ENCODE data around the gene RGMB.

Gene RGMB

DNA sequence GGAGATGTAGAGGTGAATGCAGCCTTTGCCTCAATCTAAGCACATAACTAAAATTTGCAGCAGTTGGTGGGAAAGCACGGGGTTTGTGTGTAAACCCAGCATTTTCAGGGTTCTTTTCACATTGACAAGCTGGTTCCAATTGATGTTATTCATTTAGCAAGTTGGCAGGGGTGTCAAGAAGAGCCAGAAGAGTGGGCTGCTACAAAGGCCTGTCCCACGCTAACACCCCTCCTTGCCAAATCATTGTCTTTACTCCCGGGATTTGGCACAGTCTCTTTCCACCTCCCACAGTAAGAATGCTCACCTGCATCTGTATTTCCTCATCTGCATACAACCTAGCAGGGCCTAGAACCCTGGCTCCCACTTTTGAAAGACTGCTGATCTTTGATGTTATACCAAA, 11.8 kb downstream of the RGMB start:
- no peak for DNase-seq (ENCODE audit: low spot score)

DNA sequence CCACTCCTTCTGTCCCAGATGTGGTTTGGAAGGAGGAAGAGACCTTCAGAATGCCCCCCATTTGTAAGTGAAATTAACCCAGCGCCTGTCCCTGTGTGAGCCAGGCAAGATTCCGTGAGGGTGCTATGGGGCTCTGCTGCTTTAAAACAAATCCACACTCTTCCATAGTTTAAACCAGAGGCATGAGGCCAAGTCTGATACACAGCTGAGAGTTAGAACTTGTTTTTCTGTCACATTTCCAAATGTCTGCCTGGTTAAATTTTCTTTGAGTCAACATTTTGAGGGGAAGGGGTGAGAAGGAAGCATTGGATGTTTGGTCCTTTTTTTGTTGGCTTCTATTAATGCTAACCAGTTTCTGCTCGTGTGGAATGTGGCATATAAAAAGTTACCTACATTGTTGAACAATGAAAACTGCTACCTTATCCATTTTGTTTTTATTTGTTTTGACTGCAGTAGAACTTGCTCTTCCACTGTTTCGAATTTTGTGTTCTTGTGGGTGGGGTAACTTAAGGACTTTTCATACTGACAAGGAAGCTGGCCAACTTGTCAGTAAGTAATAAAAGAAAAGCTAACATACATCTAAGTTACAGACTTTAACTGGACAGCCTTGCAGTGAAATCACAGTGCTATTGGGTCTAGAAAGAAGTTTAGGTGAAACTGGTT, 12.9 kb downstream of the RGMB start:
- no peak for DNase-seq (ENCODE audit: low spot score)

DNA sequence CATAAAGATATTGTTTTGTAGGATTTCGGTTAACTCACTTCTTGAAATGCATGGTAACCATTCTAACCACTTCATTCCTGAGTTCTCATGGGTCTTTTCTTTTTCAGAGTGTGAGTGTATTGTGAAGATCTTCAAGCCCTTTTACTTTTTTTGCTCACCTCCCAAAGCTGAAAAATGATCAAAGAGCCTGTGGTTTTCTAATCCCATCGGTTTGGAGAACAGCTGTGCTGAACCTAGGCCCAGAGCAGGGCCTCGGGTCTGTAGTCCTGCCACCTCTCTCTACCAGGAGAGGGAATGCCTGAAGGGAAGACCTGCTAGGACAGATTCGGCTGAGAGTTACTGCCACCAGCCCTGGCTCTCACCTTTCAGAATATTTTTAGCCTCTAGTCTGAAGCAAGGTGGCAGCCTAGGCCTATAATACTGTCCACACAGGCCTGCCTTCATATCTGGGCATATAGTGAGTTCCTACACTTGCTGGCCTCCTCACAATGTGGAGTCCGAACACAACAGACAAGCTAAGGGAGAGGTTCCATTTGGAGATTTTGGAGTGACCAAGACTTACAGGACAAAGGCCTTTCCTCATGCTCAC, 13.8 kb downstream of the RGMB start:
- DNase-seq (ENCODE audit: low spot score) = no peak

DNA sequence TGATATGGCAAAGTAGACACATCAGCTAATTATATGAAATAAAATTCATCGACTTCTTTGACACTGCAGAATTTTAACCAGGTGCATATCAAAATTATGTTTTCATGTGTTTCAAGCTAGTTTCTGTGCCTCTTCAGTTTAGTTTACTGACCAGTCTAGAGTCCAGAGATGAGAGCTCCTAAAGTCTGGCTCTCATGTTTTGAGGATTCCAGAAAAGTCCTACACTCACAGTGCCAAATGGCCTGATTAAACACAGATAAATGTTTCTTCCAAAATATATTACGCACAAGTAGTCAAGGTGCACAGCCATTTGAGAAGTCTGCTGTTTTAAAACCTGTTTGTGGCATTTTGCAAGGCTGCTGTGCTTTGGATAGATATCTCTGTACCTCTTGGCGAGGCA, 15.6 kb downstream of the RGMB start:
- DNase-seq (ENCODE audit: low spot score) = no peak

DNA sequence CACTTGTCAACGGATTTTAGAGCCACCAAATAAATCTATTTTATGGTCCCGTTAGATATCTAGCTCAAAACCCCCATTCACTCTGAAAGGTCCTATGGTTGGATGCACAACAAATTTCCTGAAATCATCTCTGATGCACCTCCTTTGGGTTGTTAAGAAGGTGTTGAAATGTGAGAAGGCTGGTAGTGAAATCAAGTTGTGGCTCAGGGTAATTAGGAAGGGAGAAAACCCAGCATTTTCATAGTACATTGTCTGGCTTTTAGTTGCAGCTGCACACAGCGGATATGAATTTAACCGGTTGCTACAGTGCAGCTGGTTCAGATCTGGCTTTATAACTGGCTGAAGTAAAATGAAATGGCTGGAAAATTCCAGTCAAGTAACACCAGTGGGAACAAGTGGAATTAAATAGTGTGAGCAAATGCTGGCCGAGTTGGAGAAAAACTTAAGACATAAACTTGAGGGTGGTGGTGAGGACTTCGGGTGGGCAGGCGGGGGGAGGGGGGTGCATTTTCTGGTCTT, 17.6 kb downstream of the RGMB start:
- DNase-seq (ENCODE audit: low spot score) = no peak

DNA sequence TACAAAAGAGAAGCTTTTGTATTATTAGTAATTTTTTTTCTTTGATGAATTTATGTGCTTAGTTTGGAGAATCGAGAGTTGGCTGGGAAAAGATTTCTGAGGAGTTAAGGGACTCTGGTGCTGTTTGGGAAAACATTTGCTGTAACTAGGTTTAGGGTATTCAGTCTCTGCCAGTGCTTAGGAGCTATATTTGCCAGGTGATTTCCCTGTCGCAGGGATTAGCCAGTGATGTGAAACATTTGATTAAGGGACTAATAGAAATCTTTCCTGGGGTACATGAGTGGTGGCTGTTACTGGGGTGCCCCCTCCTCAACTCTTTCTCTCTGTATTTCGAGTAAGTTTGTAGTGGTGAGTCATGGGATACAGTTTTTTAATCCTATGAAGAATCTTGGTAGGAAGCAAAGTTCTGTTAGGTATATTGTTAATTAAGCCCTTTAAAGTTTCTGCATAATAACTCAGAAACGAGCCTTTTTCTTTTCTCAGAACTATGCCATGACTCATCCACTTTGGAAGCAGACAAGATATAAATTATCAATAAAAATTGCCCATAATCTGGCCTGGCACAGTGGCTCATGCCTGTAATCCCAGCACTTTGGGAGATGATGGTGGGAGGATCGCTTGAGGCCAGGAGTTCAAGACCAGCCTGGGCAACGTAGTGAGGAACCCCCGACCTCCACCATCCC, 18.6 kb downstream of the RGMB start:
- DNase-seq (ENCODE audit: low spot score) = no peak

DNA sequence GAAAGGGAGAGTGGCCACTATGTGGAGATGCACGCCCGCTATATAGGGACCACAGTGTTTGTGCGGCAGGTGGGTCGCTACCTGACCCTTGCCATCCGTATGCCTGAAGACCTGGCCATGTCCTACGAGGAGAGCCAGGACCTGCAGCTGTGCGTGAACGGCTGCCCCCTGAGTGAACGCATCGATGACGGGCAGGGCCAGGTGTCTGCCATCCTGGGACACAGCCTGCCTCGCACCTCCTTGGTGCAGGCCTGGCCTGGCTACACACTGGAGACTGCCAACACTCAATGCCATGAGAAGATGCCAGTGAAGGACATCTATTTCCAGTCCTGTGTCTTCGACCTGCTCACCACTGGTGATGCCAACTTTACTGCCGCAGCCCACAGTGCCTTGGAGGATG, 19.8 kb downstream of the RGMB start:
- no peak for DNase-seq (ENCODE audit: low spot score)

DNA sequence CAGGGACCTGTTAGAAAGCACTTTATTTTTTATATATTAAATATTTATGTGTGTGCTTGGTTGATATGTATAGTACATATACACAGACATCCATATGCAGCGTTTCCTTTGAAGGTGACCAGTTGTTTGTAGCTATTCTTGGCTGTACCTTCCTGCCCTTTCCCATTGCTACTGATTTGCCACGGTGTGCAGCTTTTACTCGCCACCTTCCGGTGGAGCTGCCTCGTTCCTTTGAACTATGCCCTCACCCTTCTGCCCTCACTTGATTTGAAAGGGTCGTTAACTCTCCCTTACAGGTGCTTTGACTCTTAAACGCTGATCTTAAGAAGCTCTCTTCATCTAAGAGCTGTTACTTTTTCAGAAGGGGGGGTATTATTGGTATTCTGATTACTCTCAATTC, 20.5 kb downstream of the RGMB start:
- no peak for DNase-seq (ENCODE audit: low spot score)

DNA sequence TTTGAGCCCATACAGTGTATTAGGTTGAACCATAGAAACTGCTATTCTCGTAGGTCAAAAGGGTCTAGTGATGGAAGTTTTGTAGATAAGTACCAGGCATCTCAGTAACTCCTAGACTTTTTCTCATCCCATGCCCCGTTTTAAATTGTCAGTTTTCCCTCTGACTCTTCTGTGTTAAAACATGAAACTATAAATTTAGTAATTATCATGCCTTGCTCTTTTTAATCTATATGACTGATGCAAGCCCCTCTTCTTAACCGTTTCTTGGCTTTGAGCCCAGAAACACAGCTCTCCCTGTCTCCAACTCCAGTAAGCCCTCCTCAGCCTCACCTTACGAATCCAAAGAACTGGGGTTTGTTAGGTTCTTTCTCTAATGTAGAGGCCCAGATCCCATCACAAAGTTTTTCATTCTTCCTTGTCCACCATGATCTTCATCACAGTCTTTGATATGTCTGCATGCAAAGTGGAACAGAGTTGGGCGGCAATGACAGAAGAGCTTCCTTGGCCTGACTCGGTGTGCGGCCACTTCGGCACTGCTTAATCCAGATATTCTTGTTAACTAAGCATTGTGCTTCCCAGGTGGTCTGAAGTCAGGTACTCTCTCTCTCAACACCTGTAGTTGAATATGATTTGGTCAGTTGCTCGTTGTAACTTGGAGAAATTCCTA, 21.1 kb downstream of the RGMB start:
- DNase-seq (ENCODE audit: low spot score) = no peak

DNA sequence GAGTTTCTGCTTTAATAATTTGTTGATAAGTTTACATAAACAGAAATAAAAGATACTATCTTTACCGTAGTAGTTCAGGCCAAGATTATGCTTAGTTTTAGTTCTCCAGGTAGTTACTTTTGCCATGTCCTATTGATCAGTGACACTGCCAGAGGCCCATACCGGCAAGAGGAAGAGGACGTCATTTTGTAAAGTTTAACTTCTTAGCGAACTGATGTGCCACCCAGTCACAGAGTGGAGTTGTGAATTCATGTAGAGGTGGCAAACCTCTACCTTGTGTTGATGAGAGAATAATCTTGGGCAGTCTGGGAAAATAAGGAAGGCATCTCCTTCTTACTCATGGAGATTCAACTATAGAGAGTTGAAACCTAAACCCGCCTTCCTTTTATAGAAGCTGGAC, 21.8 kb downstream of the RGMB start:
- no peak for DNase-seq (ENCODE audit: low spot score)

DNA sequence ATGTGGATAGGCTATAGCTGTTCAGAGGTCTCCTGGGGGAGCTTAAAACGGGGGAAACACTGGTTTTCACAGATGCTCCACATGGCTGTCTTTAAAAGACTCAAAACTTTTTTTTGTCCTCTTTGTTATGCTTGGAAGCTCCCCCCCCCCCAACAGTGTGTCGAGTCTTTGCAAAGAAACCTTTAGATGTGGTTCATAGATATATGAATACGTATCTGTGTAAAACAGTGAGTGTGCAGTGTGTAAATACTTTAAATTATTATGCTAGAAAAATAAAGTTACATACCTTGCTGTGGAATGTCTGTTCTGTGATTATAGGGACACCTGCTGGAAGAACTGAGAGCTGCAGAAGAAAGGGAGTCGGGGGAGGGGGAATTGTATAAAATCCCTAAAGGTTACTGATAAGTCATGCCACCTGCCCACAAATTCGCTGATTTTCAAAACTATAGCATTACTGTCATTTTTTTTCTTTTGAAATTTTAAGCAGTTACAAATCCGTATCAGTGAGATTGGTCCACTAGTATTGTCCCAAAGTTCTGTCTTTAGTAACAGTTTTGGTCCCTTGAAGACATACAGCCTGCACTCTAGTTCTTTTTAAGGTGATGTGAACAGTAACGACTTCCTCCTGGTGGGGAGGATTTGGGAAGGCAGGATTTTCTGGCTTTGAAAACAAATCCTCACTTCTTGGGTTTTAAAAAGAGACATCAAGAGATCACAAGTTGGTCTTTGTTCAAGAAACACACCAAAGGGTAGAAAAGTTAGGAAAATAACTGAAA, 22.9 kb downstream of the RGMB start:
- no peak for DNase-seq (ENCODE audit: low spot score)

DNA sequence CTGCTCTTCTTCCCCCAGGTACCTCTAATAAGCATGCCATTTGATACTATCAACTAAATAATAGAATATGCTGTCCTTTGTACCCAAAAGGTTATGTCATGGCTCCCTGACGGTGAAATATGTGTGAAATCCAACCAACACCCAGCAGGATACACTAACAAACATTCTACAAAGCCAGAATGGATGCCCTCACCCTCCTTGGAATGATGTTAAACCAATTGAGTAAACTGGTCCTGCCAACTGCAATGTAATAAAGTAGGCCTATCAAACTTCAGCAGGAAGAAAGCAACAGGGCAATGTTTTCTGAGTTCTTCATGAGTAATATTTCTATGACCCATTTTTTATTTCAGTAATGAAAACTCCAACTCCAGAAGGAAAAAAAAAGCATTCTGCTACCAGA, 24.9 kb downstream of the RGMB start:
- no peak for DNase-seq (ENCODE audit: low spot score)

DNA sequence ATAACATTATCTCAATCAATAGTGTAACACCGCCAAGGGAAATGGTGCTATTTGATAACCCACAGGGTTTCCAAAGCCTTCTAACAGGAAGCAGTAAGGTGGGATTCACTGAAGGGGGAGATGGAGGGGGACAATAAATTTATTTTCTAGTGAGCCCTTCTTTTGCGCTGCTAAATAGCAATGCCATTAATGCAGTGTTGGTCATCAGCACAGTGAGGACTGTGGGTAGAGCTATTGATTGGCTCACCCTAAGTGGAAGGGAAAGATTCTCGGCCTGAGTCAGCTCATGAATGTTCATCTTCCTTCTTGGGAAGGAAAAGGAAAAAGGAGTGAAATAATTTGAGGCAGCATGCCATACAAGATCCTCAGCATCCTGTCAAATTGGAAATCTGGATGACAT, 25.4 kb downstream of the RGMB start:
- no peak for DNase-seq (ENCODE audit: low spot score)

DNA sequence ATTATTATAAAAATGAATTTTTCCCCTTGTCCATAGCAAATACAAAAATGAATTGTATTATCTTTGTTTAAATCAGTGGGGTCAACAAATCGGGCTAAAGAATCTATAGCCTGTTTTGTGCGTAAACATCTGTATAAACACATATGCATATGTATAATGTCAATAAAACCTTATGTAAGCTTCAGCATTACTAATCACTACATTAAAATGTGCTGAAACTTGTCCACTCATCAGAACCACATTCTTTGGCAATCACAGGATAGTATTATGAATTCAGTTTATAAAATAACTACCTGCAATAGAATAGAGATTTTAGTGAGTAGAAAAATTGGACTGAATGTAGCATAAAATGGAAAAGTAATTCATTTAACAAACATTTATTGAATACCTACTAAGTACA, 30.6 kb downstream of the RGMB start:
- DNase-seq (ENCODE audit: low spot score) = no peak

DNA sequence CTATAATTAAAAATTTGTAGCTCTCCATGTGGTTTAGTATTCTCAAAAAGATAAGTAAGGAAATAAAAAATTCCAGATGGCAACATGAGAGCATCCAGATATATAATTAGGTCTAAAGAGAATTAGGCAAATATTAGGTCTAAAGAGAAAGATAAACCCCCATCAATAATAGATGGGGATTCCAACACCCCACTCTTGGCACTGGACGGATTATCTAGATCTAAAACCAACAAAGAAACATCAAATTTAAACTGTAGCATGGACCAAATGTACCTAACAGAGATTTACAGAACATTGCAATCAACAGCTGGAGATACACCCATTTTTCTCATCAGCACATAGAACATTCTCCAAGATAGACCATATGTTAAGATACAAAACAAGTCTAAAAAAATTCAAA, 31.6 kb downstream of the RGMB start:
- DNase-seq (ENCODE audit: low spot score) = no peak

DNA sequence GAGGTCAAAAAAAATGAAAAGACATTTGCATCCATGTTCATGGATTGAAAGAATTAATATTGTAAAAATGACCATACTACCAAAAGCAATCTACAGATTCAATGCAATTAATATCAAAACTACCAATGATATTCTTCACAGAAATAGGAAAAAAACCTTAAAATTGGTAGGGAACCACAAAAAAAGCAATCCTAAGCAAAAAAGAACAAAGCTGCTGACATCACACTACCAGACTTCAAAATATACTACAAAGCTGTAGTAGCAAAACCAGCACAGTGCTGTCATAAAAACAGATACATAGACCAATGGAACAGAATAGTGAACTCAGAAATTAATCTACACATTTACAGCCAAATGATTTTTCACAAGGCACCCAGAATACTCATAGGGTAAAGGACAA, 34.3 kb downstream of the RGMB start:
- DNase-seq (ENCODE audit: low spot score) = no peak

DNA sequence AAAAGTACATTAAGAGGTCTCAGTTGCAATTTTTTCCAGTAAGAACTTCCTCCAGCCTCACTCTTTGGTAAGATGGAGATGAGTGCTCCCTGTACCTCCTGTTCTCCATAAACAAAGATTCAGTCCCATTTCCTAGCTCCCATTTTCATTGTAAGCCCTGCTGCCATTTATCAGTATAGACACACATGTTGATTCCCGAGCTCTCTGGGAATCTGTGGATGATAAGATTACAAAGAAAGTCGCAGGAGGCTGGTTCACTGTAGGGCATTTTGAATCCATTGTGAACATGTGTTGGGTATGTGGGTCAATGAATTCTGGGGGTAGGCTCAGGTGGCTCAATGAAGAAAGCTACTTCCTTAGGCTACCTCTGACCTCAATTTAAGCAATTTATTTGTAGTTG, 36.7 kb downstream of the RGMB start:
- no peak for DNase-seq (ENCODE audit: low spot score)

DNA sequence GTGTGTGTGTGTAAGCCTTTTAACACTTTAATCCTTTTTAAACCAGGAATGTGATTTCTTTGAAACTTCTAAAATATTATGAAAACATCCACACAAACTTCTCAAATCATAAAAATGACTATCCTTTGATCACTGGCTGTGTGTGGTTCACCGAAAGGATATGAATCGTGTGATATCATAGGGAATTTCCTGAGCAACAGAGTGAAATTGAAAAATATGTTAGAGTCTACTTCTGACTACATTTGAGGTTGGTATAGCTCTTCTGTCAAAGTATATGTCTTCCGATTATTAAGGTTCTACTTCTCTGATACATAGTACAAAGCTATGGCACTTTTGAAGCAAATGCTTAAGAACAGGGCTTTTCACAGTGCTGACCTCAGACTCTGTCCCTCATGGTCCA, 40.3 kb downstream of the RGMB start:
- DNase-seq (ENCODE audit: low spot score) = no peak

DNA sequence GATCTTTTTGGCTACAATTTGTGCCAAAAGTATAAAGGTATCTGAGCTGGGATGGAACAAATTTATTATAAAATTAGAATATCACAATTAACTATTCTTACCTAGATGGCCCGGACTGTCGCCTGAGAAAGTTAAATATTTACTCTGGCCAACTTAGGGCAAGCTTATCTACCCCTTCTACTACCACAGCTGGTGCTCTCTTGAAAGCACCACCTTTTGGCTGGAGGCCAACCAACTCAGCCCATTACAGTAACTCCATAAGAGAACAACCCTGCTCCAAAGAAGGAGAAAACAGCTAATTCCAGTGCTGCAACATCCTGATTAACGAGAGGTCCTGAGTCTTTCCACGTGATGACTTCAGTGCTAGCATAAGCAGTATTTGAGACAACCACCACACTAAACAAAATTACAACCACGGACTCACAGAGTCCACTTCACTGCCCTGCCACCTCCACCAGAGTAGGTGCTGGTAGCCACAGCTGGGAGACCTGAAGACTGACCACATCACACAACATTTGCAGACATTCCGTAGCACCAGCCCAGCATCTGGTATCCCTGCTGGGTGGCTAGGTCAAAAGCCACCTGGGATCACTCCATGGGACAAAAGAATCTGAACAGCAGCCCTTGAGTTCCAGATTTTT, 43.2 kb downstream of the RGMB start:
- DNase-seq (ENCODE audit: low spot score) = peak; percentile 56

DNA sequence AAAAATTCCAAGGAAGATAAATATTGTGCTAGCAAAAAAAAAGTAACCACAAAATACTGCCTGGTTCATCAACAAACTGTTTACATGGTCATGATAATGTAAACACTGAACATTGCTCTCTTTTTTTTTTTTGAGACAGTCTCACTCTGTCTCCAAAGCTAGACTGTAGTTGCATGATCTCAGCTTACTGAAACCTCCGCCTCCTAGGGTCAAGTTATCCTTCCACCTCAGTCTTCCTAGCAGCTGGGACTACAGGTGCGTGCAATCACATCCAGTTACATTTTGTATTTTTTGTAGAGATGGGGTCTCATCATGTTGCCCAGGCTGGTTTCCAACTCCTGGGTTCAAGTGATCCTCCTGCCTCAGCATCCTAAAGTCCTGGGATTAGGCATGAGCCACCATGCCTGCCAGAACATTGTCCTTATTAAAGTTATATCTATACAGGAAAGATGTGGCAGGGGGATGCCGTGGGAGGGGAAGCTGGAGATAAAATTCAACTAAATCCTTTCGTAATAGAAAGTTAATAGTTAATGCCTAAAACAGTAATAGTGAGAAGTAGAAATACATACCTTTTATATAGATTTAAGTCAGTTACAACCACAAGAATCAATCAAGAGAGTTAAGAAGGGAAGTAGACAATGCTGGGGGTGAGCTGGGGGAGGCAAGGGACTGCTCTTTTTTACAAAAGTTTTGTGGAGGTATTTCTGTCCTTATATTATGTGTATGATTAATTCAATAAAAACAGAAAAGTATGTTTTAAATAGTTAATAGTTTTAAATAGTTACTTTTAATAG, 52.3 kb downstream of the RGMB start:
- DNase-seq (ENCODE audit: low spot score) = no peak

DNA sequence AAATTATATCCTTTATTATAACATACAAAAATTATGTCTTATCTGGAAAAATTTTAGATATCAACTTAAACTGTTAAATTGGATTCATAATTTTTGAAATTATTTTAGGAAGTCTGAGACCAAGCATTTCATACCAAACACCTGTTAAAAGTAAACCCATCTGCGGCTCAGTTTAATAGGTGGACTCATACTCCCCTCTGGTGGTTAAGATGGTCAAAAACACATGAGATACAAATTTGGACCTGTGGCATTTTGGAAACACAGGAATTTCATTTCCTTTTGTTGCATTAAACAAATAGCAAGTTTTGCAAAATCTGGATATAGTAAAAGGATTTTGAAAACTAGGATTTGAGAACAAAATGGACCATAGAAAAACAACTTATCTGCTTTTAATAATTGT, 53.7 kb downstream of the RGMB start:
- peak; percentile 19 for DNase-seq (ENCODE audit: low spot score)

Data from hematopoietic multipotent progenitor cell treated with erythropoietin and hydrocortisone succinate and interleukin-3 and kit ligand, for 15 days (in vitro differentiated cells).